Liver (tissue), 3 donors: ENCODE measurements around the gene C16orf74.

Source experiments
- FOXA1 ChIP-seq: IDR thresholded peaks from 2 replicates; pipeline ENCODE4 v1.6.1; 2016; ENCODE audit warnings: antibody characterized with exemption
- HNF4A ChIP-seq, 2 donors: conservative IDR thresholded peaks; 2 replicates each; pipeline ENCODE4 v1.6.1; 2016; ENCODE audit warnings: antibody characterized with exemption in 2 of 2, mild to moderate bottlenecking in 2 of 2
- JUND ChIP-seq, 2 donors: IDR thresholded peaks; 2 replicates each; pipeline ENCODE4 v1.6.1; 2016; ENCODE audit warnings: antibody characterized with exemption in 2 of 2
- RAD21 ChIP-seq, 2 donors: IDR thresholded peaks; 2 replicates each; pipeline ENCODE4 v1.6.1; 2016; ENCODE audit warnings: antibody characterized with exemption in 2 of 2, mild to moderate bottlenecking in 2 of 2
- SP1 ChIP-seq: IDR thresholded peaks from 2 replicates; pipeline ENCODE4 v1.6.1; 2018; ENCODE audit warnings: antibody characterized with exemption, mild to moderate bottlenecking
- TAF1 ChIP-seq: conservative IDR thresholded peaks from 2 replicates; pipeline ENCODE4 v1.6.1; 2016; ENCODE audit warnings: antibody characterized with exemption, mild to moderate bottlenecking
- YY1 ChIP-seq: IDR thresholded peaks from 2 replicates; pipeline ENCODE4 v1.6.1; 2016; ENCODE audit warnings: antibody characterized with exemption, mild to moderate bottlenecking
- TF ChIP-seq, protein P1 (sequence below): fragments of 150-350 bp; IDR thresholded peaks from 2 replicates; pipeline ENCODE4 v1.5.1; 2017; ENCODE audit warnings: improper control_type of control experiment, low read depth, low read length; ENCODE audit not compliant: missing input control
- TF ChIP-seq, protein P2 (sequence below): IDR thresholded peaks from 2 replicates; pipeline ENCODE4 v1.6.1; 2016; ENCODE audit warnings: antibody characterized with exemption
- TF ChIP-seq, protein P3 (sequence below): IDR thresholded peaks from 2 replicates; pipeline ENCODE4 v1.6.1; 2016; ENCODE audit warnings: antibody characterized with exemption
- TF ChIP-seq, protein P4 (sequence below): IDR thresholded peaks from 2 replicates; pipeline ENCODE4 v1.6.1; 2016; ENCODE audit warnings: antibody characterized with exemption, mild to moderate bottlenecking
- TF ChIP-seq, protein P5 (sequence below): IDR thresholded peaks from 2 replicates; pipeline ENCODE4 v1.6.1; 2016; ENCODE audit warnings: antibody characterized with exemption
- donor health status: healthy.
- donor health status: healthy.

DNA sequence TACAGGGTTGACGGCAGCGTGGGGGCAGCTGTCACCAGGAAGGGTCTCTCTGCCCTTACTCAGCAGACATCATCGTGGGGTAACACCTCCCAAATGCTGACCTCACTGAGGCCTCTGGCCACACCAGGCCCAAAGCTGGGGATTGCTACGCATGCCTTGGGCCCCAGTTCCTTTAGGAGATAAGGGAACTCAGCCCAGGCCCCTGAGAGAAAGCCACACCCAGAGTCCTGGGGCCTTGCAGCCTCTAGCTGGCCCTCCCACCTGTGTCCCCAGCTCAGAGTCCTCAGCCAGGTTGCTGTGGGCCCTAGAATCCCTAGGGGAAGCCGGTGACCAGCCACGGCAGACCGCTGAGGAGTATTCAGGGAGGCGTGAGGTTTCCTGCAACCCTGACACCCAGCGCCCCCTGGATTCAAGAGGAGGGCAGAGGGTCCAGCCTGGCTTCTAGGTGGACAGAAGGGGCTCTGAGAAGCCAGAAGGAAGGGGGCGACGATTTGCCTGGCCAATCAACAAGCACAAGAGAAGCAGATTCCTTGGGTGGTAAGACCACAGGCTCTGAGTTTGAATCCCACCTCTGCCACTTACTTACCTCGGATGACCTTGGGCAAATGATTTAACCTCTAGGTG is 51.8 kb downstream of the C16orf74 start:
- TF ChIP-seq, protein P1, sequence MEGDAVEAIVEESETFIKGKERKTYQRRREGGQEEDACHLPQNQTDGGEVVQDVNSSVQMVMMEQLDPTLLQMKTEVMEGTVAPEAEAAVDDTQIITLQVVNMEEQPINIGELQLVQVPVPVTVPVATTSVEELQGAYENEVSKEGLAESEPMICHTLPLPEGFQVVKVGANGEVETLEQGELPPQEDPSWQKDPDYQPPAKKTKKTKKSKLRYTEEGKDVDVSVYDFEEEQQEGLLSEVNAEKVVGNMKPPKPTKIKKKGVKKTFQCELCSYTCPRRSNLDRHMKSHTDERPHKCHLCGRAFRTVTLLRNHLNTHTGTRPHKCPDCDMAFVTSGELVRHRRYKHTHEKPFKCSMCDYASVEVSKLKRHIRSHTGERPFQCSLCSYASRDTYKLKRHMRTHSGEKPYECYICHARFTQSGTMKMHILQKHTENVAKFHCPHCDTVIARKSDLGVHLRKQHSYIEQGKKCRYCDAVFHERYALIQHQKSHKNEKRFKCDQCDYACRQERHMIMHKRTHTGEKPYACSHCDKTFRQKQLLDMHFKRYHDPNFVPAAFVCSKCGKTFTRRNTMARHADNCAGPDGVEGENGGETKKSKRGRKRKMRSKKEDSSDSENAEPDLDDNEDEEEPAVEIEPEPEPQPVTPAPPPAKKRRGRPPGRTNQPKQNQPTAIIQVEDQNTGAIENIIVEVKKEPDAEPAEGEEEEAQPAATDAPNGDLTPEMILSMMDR = no peak
- TF ChIP-seq, protein P2, sequence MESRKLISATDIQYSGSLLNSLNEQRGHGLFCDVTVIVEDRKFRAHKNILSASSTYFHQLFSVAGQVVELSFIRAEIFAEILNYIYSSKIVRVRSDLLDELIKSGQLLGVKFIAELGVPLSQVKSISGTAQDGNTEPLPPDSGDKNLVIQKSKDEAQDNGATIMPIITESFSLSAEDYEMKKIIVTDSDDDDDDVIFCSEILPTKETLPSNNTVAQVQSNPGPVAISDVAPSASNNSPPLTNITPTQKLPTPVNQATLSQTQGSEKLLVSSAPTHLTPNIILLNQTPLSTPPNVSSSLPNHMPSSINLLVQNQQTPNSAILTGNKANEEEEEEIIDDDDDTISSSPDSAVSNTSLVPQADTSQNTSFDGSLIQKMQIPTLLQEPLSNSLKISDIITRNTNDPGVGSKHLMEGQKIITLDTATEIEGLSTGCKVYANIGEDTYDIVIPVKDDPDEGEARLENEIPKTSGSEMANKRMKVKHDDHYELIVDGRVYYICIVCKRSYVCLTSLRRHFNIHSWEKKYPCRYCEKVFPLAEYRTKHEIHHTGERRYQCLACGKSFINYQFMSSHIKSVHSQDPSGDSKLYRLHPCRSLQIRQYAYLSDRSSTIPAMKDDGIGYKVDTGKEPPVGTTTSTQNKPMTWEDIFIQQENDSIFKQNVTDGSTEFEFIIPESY = no peak
- TF ChIP-seq FOXA1 = no peak
- TF ChIP-seq YY1 = no peak
- TF ChIP-seq SP1 = no peak
- no peak for TF ChIP-seq TAF1
- no peak for TF ChIP-seq RAD21 (IDR thresholded peaks at IDR 0.05)
- no peak for TF ChIP-seq JUND (IDR thresholded peaks at IDR 0.05)
- TF ChIP-seq, protein P3, sequence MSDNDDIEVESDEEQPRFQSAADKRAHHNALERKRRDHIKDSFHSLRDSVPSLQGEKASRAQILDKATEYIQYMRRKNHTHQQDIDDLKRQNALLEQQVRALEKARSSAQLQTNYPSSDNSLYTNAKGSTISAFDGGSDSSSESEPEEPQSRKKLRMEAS = no peak
- TF ChIP-seq, protein P4, sequence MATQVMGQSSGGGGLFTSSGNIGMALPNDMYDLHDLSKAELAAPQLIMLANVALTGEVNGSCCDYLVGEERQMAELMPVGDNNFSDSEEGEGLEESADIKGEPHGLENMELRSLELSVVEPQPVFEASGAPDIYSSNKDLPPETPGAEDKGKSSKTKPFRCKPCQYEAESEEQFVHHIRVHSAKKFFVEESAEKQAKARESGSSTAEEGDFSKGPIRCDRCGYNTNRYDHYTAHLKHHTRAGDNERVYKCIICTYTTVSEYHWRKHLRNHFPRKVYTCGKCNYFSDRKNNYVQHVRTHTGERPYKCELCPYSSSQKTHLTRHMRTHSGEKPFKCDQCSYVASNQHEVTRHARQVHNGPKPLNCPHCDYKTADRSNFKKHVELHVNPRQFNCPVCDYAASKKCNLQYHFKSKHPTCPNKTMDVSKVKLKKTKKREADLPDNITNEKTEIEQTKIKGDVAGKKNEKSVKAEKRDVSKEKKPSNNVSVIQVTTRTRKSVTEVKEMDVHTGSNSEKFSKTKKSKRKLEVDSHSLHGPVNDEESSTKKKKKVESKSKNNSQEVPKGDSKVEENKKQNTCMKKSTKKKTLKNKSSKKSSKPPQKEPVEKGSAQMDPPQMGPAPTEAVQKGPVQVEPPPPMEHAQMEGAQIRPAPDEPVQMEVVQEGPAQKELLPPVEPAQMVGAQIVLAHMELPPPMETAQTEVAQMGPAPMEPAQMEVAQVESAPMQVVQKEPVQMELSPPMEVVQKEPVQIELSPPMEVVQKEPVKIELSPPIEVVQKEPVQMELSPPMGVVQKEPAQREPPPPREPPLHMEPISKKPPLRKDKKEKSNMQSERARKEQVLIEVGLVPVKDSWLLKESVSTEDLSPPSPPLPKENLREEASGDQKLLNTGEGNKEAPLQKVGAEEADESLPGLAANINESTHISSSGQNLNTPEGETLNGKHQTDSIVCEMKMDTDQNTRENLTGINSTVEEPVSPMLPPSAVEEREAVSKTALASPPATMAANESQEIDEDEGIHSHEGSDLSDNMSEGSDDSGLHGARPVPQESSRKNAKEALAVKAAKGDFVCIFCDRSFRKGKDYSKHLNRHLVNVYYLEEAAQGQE = no peak
- TF ChIP-seq, protein P5, sequence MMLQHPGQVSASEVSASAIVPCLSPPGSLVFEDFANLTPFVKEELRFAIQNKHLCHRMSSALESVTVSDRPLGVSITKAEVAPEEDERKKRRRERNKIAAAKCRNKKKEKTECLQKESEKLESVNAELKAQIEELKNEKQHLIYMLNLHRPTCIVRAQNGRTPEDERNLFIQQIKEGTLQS = no peak
- TF ChIP-seq HNF4A (conservative IDR thresholded peaks at IDR 0.05) = no peak
